HG03457 (cell line): ENCODE data around the gene KIAA1191.

ENCODE experiments used
- ATAC-seq: cut with Tn5 transposase; IDR thresholded peaks from one replicate; pipeline ENCODE4 v1.9.1; 2021; ENCODE audit warnings: moderate number of reproducible peaks; ENCODE audit not compliant: unreplicated experiment

KIAA1191 gene

GRCh38 chr5:176389135-176390123 is 27.9 kb upstream of the KIAA1191 start:
- ATAC-seq = peak; percentile 14

DNA sequence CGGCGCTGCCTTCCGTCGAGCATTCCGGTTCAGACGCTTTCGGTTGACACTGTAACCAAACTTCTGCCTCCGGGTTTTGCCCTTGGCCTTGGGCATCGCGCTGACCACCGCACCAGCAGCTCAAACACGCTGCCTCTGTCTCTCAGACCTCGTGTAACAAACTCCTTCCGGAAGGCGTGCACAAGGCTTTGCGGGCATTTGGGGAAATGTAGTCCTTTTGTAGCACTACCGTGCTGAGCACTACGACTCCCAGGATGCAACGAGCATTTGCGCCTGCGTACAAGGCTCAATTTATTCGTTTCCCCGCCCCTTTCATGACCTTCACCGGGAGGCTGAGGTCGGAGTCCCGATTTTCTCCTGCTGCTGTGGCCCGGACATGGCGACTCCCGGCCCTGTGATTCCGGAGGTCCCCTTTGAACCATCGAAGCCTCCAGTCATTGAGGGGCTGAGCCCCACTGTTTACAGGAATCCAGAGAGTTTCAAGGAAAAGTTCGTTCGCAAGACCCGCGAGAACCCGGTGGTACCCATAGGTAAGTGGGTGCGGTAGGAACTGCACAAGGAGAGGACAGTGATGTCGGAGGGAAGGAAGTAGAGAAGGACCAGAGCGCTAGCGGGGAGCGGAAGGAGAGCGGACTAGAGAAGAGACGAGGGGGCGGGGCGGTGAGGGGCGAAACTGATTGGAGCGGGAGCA is 27.0 kb upstream of the KIAA1191 start, which contains the start of the genes HIGD2A and NOP16:
HIGD2A (plus strand) TSS at position 308 of the 691 bp plus-strand sequence; CDS start at position 377, 69 bp downstream.
NOP16 (minus strand) TSS at position 155 of the 691 bp plus-strand sequence; CDS start at position 96, 59 bp downstream.
- ATAC-seq = peak; percentile 70

- no peak for ATAC-seq
These were observed 26.5 kb upstream of the KIAA1191 start for GRCh38 chr5:176388003-176388443.

DNA sequence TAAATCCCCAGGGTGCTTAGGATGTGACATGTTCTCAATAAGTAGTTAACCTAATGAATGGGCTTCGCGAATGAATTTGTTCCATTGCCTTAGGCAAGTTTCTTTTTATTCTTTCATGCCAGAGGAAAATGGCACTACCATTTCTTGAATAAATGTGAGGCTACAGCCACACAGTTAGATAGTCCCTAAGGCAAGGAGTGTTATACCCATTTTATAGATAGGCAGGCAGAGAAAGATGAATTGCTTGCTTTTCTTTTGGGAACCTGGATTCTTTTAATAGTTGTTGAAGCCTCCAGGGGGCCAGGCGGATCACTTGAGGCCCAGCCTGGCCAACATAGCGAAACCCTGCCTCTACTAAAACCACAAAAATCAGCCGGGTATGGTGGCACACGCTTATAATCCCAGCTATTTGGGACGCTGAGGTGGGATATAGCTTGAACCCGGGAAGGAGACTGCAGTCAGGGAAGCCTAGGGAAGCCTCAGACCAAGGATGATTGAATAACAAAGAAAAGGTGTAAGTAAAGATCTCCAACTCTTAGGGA is 25.9 kb upstream of the KIAA1191 start:
- ATAC-seq = no peak

- ATAC-seq = no peak
These were observed 24.9 kb upstream of the KIAA1191 start for GRCh38 chr5:176386491-176386890.

GRCh38 chr5:176384991-176385390 is 23.4 kb upstream of the KIAA1191 start:
- no peak for ATAC-seq

DNA sequence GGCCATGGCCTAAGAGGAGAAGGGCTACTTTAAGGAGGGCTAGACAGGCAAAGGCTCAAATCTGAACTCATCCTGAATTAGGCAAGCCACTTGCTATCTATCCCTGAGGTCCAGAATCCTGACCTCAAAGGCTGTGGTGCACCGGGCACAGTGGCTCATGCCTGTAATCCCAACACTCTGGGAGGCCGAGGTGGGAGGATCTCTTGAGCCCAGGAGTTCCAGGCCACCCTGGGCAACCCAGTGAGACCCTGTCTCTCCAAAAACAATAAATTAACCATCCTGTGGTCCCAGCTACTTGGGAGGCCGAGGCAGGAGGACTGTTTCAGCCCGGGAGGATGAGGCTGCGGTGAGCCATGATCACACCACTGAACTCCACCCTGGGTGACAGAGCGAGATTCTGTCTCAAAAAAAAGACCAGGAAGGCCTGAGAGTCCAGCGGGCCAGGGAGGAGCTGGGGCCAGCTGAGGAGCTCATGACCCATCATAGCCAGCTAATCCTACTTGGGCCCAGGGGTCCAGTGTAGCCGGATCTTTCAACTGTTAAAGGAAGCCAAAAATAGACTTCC is 22.9 kb upstream of the KIAA1191 start:
- ATAC-seq = no peak

GRCh38 chr5:176383961-176384360 is 22.4 kb upstream of the KIAA1191 start:
- no peak for ATAC-seq

GRCh38 chr5:176383248-176383905 is 21.8 kb upstream of the KIAA1191 start:
- no peak for ATAC-seq

DNA sequence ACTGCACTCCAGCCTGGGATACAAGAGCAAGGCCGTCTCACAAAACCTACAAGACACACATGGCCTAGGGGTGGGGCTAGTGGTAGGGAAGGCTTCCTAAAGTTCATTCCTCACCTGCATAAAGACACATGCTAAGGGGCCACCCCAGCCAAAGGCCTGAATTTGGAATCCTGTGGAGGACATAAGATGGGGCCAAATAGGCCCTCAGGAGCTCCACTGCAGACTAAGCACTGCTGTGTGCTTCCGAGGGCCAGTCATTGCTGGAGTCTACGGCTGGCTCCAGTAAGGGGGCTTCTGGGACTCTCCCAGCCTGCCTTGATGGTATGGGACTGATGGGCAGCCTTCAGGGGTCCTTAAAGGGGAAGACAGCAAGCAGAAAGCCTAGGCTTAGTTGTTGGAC is 21.2 kb upstream of the KIAA1191 start:
- ATAC-seq = no peak

DNA sequence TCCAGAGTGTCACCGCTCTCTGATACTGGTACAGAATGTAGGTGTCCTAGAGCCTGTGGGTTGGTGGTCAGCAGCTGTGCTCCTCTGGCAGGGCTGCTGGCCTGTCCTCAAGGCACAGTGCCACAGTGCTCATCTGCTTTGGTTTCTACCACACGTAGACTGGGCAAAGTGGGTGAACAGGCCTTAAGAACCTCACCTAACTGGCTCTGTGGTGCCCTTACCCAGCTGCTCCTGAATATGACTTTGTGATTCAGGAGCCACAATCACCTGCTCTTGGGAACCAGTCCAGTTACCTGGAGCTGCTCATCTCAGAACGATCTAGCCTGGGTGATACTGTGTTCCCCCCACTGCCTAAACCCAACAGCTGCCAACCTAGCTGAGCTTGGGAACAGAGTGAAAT is 20.4 kb upstream of the KIAA1191 start:
- no peak for ATAC-seq

GRCh38 chr5:176381423-176381822 is 19.9 kb upstream of the KIAA1191 start:
- no peak for ATAC-seq

DNA sequence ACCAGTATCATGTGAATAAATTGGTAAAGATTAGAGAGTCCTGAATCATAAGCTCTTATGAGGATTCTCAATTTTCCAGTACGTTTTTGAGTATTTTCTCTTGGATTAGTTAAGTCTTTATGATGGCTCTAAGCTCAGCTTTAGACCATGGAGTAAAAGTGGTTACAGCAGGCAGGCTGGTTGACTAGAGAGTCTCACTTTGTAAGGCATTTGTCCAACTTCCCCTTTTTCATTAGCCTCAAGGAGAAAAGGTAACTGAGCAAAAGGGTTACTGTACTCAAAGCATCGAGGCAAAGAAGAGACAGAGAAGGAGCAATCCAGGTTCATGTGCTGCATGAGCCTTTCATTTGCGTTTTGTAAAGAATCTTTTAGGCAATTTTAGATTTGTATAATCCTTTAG is 18.3 kb upstream of the KIAA1191 start:
- no peak for ATAC-seq

GRCh38 chr5:176373100-176373818 is 11.7 kb upstream of the KIAA1191 start:
- ATAC-seq = no peak

GRCh38 chr5:176371621-176372539 is 10.3 kb upstream of the KIAA1191 start:
- no peak for ATAC-seq

DNA sequence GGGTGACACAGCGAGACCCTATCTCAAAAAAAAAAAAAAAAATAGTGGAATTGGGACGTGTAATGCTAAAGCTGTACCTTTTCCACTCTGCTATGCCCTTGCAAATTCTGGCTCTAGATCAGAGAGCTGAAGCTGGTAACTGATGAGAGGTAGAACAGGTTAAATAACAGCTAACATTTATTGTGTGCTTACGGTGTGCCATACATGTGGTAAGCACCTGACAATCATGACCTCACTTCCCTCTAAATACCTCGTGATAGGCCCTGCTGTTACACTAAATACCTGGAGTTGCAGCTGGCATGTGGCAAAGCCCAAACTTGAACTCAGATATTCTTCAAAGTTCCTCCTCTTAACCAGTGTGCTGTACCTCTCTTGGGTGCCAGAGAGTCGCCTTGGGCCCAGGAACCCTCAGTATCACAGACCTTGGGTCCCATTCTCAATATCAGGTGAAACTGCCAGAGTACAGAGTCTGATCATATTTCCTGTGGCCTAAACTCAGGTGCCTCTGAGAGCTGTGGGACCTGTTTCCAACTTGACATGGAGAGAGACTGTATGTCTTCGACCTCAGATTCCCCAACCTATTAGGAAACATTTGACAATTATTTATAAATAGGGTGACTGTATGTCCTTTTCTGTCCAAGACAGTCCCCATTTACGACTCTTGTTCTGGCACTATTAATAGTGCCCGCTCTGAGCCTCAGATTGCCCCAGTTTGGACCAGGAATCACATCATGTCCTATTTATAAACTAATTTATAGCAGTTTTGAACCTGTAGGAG is 8.6 kb upstream of the KIAA1191 start:
- ATAC-seq = no peak

- no peak for ATAC-seq
These were observed 7.2 kb upstream of the KIAA1191 start for GRCh38 chr5:176368726-176369125.
